HFFc6 (cell line): ENCODE measurements around the gene CALM3. TPM values are rescaled to one million over a fixed set of nuclear protein-coding genes. Genes with fewer than 3 reads are reported as not detected.

Experiments used
- DNase-seq: peaks from one replicate; pipeline ENCODE4 v3.0.0-alpha.2; 2018
- H3K27ac Mint-ChIP-seq: 2 replicates; pipeline ENCODE4 v1.8.0; 2020; ENCODE audit warnings: mild to moderate bottlenecking, mixed read lengths
- H3K27me3 Mint-ChIP-seq: 2 replicates; pipeline ENCODE4 v1.8.0; 2021; ENCODE audit warnings: mild to moderate bottlenecking, moderate library complexity, mixed read lengths; ENCODE audit not compliant: insufficient read depth
- H3K36me3 Mint-ChIP-seq: 2 replicates; pipeline ENCODE4 v1.8.0; 2021; ENCODE audit warnings: low read depth, mixed read lengths
- H3K4me1 Mint-ChIP-seq: 2 replicates; pipeline ENCODE4 v1.8.0; 2020; ENCODE audit warnings: low read depth, mixed read lengths
- H3K4me3 Mint-ChIP-seq: 2 replicates; pipeline ENCODE4 v1.8.0; 2020; ENCODE audit warnings: mild to moderate bottlenecking, moderate library complexity, mixed read lengths
- H3K9me3 Mint-ChIP-seq: 2 replicates; pipeline ENCODE4 v1.8.0; 2020; ENCODE audit warnings: mild to moderate bottlenecking, mixed read lengths
- CTCF ChIP-seq: fragments of 200-600 bp; sonication (generic); IDR thresholded peaks from 2 replicates; pipeline ENCODE4 v1.5.0; 2021; ENCODE audit warnings: antibody characterized with exemption, mild to moderate bottlenecking
- total RNA-seq, 6 experiments: library from RNA; stranded (reverse); fragmentation: NEBNext Ultra II Directional; extraction: Animal tissue kit (Norgen Biotek cat#: 25700); gene quantifications; 2 replicates in 1 of 6; 3 replicates in 5 of 6; pipeline ENCODE4 v1.2.3, GENCODE V29; 2021

CALM3 gene
- total RNA-seq, 6 experiments from 2014 or later, result 445 to 561 (median 538) TPM

DNA sequence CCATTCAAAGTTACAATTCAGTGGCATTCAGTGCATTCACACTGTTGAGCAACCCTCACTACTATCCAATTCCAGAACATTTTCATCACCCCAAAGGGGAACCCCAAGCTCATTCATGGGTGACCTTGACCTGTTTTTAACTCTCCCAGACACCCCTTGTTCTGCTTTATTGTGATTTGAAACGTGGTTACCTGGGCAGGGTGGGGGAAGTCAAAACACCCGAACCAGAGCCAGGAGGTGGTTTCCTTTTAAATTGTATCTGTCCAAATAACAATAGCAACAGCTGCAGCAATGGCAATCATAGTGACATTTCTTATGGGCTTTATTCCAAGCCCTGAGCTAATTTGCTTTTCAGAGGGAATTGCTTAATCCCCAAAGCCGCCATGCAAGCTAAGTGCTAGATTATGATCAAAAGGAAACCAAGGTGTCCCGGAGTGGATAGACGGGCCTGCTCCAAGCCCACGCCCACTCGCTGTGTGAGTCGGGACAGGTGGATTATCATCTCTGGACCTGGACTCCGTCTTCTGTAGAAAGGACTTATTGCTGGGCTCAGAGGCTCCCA is 17.6 kb downstream of the CALM3 start:
- H3K36me3 Mint-ChIP-seq, result peaks cover 10% of the 10 kb centered on the region; the same call in 1 of the 2 replicates
- no peak overlapping the region for H3K4me3 Mint-ChIP-seq
- no peaks in the 10 kb centered on the region for H3K9me3 Mint-ChIP-seq
- no peak for DNase-seq
- H3K27me3 Mint-ChIP-seq, result no peaks in the 10 kb centered on the region; the same call in none of the 2 replicates
- TF ChIP-seq CTCF, result no peak
- no peak overlapping the region for H3K27ac Mint-ChIP-seq
- peaks cover 60% of the 10 kb centered on the region for H3K4me1 Mint-ChIP-seq

DNA sequence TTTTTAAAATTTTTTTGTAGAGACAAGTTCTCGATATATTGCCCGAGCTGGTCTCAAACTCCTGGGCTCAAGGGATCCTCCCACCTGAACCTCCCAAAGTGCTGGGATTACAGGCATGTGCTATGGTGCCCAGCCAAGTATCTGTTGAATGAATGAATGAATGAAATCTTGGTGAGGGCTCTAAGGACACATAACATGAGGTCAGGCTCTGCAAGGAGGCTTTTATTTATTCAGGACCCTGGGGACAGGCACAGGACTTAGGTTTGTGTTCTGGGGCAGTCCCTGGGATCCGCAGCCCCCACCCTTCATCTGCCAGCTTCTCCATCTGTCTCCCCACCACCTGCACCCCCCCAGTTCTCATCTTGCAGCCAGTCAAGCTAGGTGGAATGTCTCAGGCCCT is 19.1 kb downstream of the CALM3 start:
- DNase-seq, result no peak
- peaks cover 1% of the 10 kb centered on the region for H3K27me3 Mint-ChIP-seq
- H3K27ac Mint-ChIP-seq, result peak overlapping the region; percentile 79
- peaks cover 10% of the 10 kb centered on the region; the same call in 1 of the 2 replicates for H3K36me3 Mint-ChIP-seq
- no peaks in the 10 kb centered on the region for H3K9me3 Mint-ChIP-seq
- H3K4me3 Mint-ChIP-seq, result peak overlapping the region; percentile 74; the same call in 1 of the 2 replicates
- H3K4me1 Mint-ChIP-seq, result peaks cover 66% of the 10 kb centered on the region
- no peak for TF ChIP-seq CTCF

DNA sequence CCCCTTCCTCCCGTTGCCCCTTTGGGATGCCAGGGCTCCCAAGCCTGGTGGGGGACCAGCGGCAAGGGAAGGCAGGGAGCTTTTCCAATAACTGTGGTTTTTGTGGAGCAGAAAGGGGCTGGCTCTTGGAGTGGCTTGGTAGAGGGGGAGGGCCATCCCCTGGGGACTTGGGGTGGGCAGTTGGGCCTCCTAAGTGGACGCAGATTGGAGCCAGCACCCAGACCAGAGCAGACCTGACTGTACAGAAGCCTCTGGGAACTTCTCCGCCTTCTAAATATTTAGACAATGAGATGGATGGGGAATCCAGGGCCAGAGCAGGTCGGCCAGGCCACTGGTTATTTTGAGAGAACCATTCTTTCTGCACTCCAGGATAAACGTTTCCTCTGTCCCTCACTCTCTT is 19.6 kb downstream of the CALM3 start:
- no peak for TF ChIP-seq CTCF
- peaks cover 1% of the 10 kb centered on the region for H3K27me3 Mint-ChIP-seq
- no peaks in the 10 kb centered on the region for H3K9me3 Mint-ChIP-seq
- peak overlapping the region; percentile 74 for H3K4me3 Mint-ChIP-seq
- peaks cover 71% of the 10 kb centered on the region for H3K4me1 Mint-ChIP-seq
- H3K27ac Mint-ChIP-seq, result peak overlapping the region; percentile 79
- DNase-seq, result peak; percentile 61
- H3K36me3 Mint-ChIP-seq, result peaks cover 10% of the 10 kb centered on the region; the same call in 1 of the 2 replicates

- Mint-ChIP-seq H3K27ac (peak overlapping the region; percentile 79), H3K4me1 (peaks cover 74% of the 10 kb centered on the region), H3K4me3 (peak overlapping the region; percentile 74), H3K27me3 (peaks cover 1% of the 10 kb centered on the region), H3K9me3 (no peaks in the 10 kb centered on the region), H3K36me3 (peaks cover 10% of the 10 kb centered on the region; the same call in 1 of the 2 replicates)
- DNase-seq, result no peak
- peak; percentile 54; the same call in 1 of the 2 replicates for TF ChIP-seq CTCF
Observed at GRCh38 chr19:46621191-46622117, 20.3 kb downstream of the CALM3 start.

DNA sequence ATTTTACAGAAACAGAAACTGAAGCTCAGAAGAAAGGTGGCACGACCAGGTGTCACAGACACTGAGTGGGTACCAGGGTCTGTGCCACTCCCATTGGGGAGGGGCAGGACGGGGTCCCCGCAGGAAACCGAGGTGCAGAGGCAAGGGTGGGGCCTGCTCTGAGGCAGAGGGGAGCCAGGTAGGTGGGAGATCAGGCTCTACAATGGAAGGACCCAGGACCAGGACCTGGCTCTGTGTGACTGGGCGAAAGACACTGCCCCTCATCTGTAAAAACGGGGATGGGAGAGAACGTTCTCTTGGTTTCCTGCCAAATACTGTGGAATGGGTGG is 21.0 kb downstream of the CALM3 start:
- Mint-ChIP-seq H3K27ac (peak overlapping the region; percentile 73), H3K4me1 (peaks cover 67% of the 10 kb centered on the region), H3K9me3 (no peaks in the 10 kb centered on the region), H3K36me3 (peaks cover 10% of the 10 kb centered on the region; the same call in 1 of the 2 replicates), H3K27me3 (peaks cover 1% of the 10 kb centered on the region), H3K4me3 (peak overlapping the region; percentile 74)
- no peak for TF ChIP-seq CTCF
- DNase-seq, result no peak
